GM19452 (cell line): ENCODE results near the gene PRSS27.
A peak's percentile ranks its signal among the peaks of the same experiment; 100 is the strongest.
"Not testable (repeated sequence)": the region's sequence is repeated elsewhere in the genome, so short reads cannot be mapped to it uniquely, and the experiment has no call there.

Source experiments
- ATAC-seq: cut with Tn5 transposase; IDR thresholded peaks from one replicate; pipeline ENCODE4 v1.9.1; 2021; ENCODE audit not compliant: unreplicated experiment

PRSS27 gene

GRCh38 chr16:2678206-2678965 lies 41.6 kb downstream of the PRSS27 start:
- ATAC-seq = not testable (repeated sequence)

GRCh38 chr16:2676937-2677336 lies 43.1 kb downstream of the PRSS27 start:
- ATAC-seq = not testable (repeated sequence)

GRCh38 chr16:2675714-2676113 lies 44.3 kb downstream of the PRSS27 start:
- ATAC-seq = no peak

DNA sequence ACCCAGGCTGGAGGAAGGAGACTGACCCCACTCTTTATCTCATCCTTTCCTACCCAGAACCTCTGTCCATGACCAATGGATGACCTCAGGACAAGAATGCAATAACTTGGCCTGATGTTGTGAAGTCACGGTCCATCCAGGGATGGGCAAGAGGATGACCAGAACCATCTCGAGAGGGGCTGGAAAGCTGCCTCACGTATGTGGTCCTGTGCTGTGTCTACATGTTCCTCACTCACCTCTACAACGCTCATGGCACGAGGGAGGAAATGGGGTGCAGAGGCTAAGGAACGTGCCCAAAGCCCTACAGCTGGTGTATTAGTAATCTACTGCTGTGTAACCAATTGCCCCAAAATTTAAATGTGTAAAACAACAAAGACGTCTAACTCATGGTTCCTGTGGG lies 45.0 kb downstream of the PRSS27 start:
- no peak for ATAC-seq

DNA sequence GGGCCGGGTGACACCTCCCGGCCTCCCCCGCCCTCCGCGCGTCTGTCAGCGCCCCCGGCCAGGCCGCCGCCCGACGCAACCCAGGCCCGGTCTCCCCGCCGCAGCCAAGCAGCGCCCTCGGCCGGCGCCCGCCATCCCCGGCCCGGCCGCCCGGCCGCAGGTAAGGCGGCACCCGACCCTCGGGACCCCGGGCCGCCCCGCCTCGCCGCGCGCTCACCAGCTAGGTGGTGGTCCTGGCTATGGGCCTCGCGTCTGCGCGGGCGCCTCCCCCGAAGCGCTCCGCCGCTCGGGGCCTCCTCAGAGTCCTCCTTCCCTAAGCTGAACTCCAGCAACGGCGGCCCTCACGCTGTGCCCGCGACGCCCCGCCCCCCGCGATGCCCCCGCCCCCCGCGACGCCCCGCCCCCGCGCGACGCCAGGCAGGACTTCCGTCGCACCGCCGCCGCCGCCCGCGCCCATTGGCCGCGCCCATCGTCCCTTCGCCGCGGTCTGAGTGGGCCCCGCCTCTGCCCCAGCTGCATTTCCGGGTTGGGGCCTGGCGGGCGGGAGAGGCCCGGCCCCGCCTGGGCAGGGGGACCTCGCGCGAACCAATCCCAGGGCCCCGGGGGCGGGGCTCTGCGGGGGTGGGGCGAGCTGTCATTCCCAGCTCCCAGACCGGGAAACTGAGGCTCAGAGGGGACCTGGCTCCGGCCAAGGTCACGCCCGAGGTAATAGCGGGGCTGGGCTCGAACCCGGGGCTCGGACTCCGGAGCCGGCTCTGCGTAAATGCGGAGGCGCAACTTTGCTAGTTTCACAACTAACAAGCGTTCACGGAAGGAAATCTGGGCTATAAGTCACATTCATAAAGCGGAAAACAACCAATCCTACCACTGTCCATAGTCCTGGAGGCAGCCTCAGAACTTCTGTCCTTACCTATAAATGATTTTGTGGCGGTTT lies 46.7 kb downstream of the PRSS27 start:
- ATAC-seq = peak; percentile 89

- no peak for ATAC-seq
Observed at GRCh38 chr16:2671741-2672140, 48.3 kb downstream of the PRSS27 start.

DNA sequence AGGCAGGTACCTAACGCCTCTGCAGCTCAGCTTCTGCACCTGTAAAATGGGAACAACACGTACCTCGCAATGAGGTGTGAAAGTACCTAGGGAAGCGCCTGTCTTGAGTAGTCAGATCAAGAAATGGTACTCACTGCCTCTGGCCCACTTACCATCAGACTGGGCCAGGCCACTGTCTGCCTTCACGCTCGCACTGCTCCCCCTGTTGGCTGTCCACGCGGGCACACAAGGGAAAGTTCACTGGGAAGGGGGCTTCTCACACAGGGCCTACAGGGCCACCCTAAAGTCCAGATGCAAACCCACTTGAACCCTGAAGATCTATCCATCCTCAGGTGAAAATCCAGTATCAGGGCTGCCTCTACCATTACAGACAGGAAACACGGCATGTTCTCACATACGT lies 48.8 kb downstream of the PRSS27 start:
- not testable (repeated sequence) for ATAC-seq

- not testable (repeated sequence) for ATAC-seq
Observed at GRCh38 chr16:2670017-2670416, 50.0 kb downstream of the PRSS27 start.

DNA sequence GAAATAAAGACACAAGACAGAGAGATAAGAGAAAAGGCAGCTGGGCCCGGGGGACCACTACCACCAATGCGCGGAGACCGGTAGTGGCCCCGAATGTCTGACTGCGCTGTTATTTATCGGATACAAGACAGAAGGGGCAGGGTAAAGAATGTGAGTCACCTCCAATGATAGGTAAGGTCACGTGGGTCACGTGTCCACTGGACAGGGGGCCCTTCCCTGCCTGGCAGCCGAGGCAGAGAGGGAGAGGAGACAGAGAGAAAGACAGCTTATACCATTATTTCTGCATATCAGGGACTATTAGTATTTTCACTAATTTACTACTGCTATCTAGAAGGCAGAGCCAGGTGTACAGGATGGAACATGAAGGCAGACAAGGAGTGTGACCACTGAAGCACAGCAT lies 50.4 kb downstream of the PRSS27 start:
- not testable (repeated sequence) for ATAC-seq

DNA sequence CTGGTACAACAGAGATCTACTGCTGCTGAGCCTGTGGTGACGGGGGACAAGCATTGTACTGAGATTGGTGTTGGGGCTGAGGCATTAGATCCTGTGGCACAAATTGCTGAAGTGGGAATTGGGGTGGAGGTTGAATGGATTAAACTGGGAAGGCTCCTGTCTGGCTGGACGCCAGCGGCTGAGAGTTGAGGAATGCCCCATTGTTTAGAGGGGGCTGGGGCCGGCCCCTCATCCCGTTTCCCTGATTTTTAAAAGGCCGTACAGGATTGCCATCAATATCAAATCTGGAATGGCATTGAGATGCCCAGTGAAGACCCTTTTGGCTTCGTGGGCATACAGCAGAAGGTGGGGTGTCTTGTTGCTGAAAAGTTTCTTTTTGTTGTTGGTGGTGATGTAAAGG lies 53.4 kb downstream of the PRSS27 start:
- ATAC-seq = not testable (repeated sequence)

GRCh38 chr16:2664574-2664982 lies 55.4 kb downstream of the PRSS27 start:
- ATAC-seq = no peak

- ATAC-seq = no peak
Observed at GRCh38 chr16:2663553-2664546, 56.2 kb downstream of the PRSS27 start.
